HEK293T (cell line): Measurements from ENCODE around the gene PAPOLA.

Experiments used
- L3MBTL2 ChIP-seq: fragments of 450-650 bp; conservative IDR thresholded peaks from 2 replicates; pipeline ENCODE4 v1.6.1; 2016; ENCODE audit warnings: mild to moderate bottlenecking
- SP1 ChIP-seq: fragments of 450-650 bp; IDR thresholded peaks from 2 replicates; pipeline ENCODE4 v1.6.1; 2017
- SUZ12 ChIP-seq: fragments of 450-650 bp; IDR thresholded peaks from 2 replicates; pipeline ENCODE4 v1.6.1; 2016; ENCODE audit warnings: mild to moderate bottlenecking

- no peak for TF ChIP-seq L3MBTL2
- no peak for TF ChIP-seq SP1
- TF ChIP-seq SUZ12 = no peak
Observed at GRCh38 chr14:96576359-96576758, 74.2 kb downstream of the PAPOLA start.
